OCI-LY1 (cell line): ENCODE measurements around the gene ORC3.

ENCODE experiments used
- EZH2 ChIP-seq: fragments of 200-600 bp; sonication (generic), shearing (Covaris generic); IDR thresholded peaks from 2 replicates; pipeline ENCODE4 v1.8.0; 2017; ENCODE audit warnings: borderline replicate concordance, mixed run types, mild to moderate bottlenecking, antibody characterized with exemption, low read length, moderate library complexity, mixed read lengths
- TF ChIP-seq, protein P1 (sequence below): fragments of 200-600 bp; sonication (generic), shearing (Covaris generic); IDR thresholded peaks from 2 replicates; pipeline ENCODE4 v1.5.1; 2017; ENCODE audit warnings: mild to moderate bottlenecking, antibody characterized with exemption, low read length, moderate library complexity, mixed read lengths

DNA sequence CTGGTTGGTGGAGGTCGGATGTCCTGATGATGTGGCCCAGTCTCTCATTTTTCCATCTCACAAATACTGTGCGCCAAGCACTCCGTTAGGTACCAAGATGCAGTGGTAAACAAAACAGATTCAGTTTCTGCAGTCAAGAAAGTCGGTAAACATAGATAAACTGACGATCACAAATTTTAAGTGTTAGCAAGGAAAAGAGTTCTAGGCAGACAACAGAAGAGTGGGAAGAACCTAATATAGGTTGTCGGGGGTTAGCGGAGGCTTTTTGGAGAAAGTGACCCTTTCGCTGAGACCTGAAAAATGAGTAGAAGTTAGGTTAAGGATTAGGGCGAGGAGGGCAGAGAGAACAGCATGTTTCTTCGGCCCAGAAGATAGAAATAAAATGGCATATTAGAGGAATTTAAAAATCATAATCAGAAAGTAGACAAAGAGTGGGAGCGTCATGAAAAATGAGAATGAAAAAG lies 514 bp downstream of the ORC3 start:
- no peak for TF ChIP-seq EZH2
- TF ChIP-seq, protein P1, sequence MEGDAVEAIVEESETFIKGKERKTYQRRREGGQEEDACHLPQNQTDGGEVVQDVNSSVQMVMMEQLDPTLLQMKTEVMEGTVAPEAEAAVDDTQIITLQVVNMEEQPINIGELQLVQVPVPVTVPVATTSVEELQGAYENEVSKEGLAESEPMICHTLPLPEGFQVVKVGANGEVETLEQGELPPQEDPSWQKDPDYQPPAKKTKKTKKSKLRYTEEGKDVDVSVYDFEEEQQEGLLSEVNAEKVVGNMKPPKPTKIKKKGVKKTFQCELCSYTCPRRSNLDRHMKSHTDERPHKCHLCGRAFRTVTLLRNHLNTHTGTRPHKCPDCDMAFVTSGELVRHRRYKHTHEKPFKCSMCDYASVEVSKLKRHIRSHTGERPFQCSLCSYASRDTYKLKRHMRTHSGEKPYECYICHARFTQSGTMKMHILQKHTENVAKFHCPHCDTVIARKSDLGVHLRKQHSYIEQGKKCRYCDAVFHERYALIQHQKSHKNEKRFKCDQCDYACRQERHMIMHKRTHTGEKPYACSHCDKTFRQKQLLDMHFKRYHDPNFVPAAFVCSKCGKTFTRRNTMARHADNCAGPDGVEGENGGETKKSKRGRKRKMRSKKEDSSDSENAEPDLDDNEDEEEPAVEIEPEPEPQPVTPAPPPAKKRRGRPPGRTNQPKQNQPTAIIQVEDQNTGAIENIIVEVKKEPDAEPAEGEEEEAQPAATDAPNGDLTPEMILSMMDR = no peak
